ENCODE data around the gene VARS2.

The VARS2 gene

GRCh38 chr6:30930506-30930905 lies 16.5 kb downstream of the VARS2 start:
- Mint-ChIP-seq H3K9me3 (peaks cover 16% of the 10 kb centered on the region), H3K27me3 (ENCODE audit: low read depth, poor library complexity) (peaks cover 3% of the 10 kb centered on the region), H3K4me3 (no peak overlapping the region), H3K4me1 (no peaks in the 10 kb centered on the region), H3K36me3 (ENCODE audit: low read depth) (peaks cover 34% of the 10 kb centered on the region), H3K27ac (no peak overlapping the region)
- no peak for TF ChIP-seq CTCF (IDR thresholded peaks at IDR 0.05)
- DNase-seq: no peak

DNA sequence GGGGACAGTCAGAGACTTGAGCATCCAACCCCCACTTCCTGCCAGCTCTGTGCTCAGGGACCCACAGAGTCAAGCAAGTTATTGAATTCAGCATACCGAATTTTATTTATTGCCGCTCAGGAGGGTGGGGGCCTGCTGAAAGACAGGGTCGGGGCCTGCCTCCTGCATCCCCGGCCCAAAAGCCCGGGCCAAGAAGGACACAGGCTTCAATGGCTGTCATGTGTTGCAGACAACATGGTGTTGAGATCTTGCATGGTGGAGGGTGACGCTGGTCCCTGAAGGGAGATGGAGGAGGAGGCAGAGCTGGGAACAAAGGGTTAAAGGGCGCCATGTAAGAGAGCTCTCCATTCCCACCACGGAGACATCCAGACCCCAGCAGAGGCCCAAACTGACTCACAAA lies 17.2 kb downstream of the VARS2 start:
- Mint-ChIP-seq H3K9me3 (peaks cover 16% of the 10 kb centered on the region), H3K27me3 (ENCODE audit: low read depth, poor library complexity) (peaks cover 3% of the 10 kb centered on the region), H3K4me1 (peaks cover under 1% of the 10 kb centered on the region), H3K4me3 (no peak overlapping the region), H3K27ac (no peak overlapping the region), H3K36me3 (ENCODE audit: low read depth) (peaks cover 32% of the 10 kb centered on the region)
- no peak for TF ChIP-seq CTCF (IDR thresholded peaks at IDR 0.05)
- DNase-seq: no peak

- no peak within 1 kb of the TSS for H3K27ac Mint-ChIP-seq
- H3K4me3 Mint-ChIP-seq: no peak within 1 kb of the TSS
- peaks cover 16% of the 10 kb centered on the region for H3K9me3 Mint-ChIP-seq
- no peak for DNase-seq
- peaks cover 9% of the 10 kb centered on the region for H3K4me1 Mint-ChIP-seq
- TF ChIP-seq CTCF (IDR thresholded peaks at IDR 0.05): no peak
- H3K36me3 Mint-ChIP-seq (ENCODE audit: low read depth): peaks cover 24% of the 10 kb centered on the region
- H3K27me3 Mint-ChIP-seq (ENCODE audit: low read depth, poor library complexity): peaks cover 3% of the 10 kb centered on the region
Measured at GRCh38 chr6:30931969-30932645, 18.1 kb downstream of the VARS2 start, which contains the start of gene SFTA2. TSS of gene SFTA2 (minus strand) at chr6:30932170. CDS start at chr6:30932096, 74 bp downstream.

DNA sequence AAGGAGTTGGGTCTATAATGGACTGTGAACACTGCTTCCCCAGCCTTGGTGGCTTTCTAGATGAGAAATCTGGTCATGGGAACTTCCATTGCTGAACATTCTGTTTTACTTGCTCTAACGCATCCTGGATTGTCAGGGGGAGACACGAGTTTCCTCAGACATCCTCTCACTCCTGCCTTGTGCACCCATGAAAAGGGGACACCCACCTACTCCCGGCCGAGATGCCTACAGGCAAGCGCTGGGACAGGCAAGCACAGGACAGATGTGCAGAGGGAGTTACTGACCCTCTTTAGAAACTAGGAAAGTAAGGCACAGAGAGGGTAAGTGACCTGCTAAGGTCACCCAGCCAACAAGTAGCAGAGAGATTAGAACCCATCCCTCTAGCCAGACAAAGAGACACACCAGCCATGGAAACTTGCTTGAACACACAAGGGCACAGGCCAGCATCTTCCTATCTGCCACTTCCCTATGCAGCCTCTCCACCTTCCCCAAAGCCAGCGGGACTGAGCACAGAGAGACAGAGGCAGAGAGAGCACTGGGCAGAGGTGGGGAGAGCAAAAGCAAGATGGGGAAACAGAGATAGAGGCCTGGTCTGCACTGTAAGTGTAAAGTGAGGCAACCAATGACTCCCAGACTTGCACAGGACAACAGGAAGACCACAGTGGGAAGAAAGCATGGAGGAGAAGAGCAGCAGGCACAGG lies 18.8 kb downstream of the VARS2 start:
- Mint-ChIP-seq H3K4me3 (no peak overlapping the region), H3K27me3 (ENCODE audit: low read depth, poor library complexity) (peaks cover 3% of the 10 kb centered on the region), H3K9me3 (peaks cover 15% of the 10 kb centered on the region), H3K36me3 (ENCODE audit: low read depth) (peaks cover 17% of the 10 kb centered on the region), H3K4me1 (peaks cover 12% of the 10 kb centered on the region), H3K27ac (no peak overlapping the region)
- no peak for TF ChIP-seq CTCF (IDR thresholded peaks at IDR 0.05)
- no peak for DNase-seq

GRCh38 chr6:30935018-30935417 lies 21.0 kb downstream of the VARS2 start:
- H3K4me3 Mint-ChIP-seq: no peak overlapping the region
- no peak for DNase-seq
- no peaks in the 10 kb centered on the region for H3K9me3 Mint-ChIP-seq
- no peak for TF ChIP-seq CTCF (IDR thresholded peaks at IDR 0.05)
- no peak overlapping the region for H3K27ac Mint-ChIP-seq
- peaks cover 12% of the 10 kb centered on the region for H3K4me1 Mint-ChIP-seq
- H3K27me3 Mint-ChIP-seq (ENCODE audit: low read depth, poor library complexity): peaks cover 12% of the 10 kb centered on the region
- no peaks in the 10 kb centered on the region for H3K36me3 Mint-ChIP-seq (ENCODE audit: low read depth)

All from nephron progenitor cell (in vitro differentiated cells).